Esophagus (tissue), 2 donors: ENCODE measurements around the gene DMRTC1B. TPM values are rescaled to one million over a fixed set of nuclear protein-coding genes. Genes with fewer than 3 reads are reported as not detected.

Experiments used
- polyA plus RNA-seq, 2 donors: library from polyadenylated mRNA; stranded (reverse); fragments of 200-250 nt; gene quantifications; one replicate each; pipeline ENCODE4 v1.2.3, GENCODE V29; 2013
- donor health status: healthy with polysubstance abuse.
- donor health status: Bipolar disorder and iron deficiency.

The DMRTC1B gene
- polyA plus RNA-seq, 2 donors: 0.11 TPM; not detected in 1

Other genes with a start within 250 kb of the DMRTC1B start
- gene HDAC8, start 204.0 kb upstream of the DMRTC1B start, polyA plus RNA-seq: 10 to 100 TPM; 13.9 to 31.1 TPM
- gene PHKA1, start 62.6 kb upstream of the DMRTC1B start, polyA plus RNA-seq: 1 to 10 TPM; 2.8 to 3.3 TPM
- not detected for gene FAM236B, start 5.8 kb downstream of the DMRTC1B start, polyA plus RNA-seq
- gene FAM236D, start 31.3 kb downstream of the DMRTC1B start, polyA plus RNA-seq: not detected
- gene FAM236C, start 135.7 kb downstream of the DMRTC1B start, polyA plus RNA-seq: not detected
- not detected for gene FAM236A, start 161.3 kb downstream of the DMRTC1B start, polyA plus RNA-seq
- gene DMRTC1, start 166.9 kb downstream of the DMRTC1B start, polyA plus RNA-seq: not detected
- not detected for gene PABPC1L2B, start 226.0 kb downstream of the DMRTC1B start, polyA plus RNA-seq